Stimulated activated CD4-positive, alpha-beta T cell treated with anti-CD3 and anti-CD28 coated beads, Interleukin-12 subunit alpha, Interleukin-12 subunit beta, amount 100 ng/mL, for 48 hours (primary cell): ENCODE data around the gene TDRKH.

Source experiments
- DNase-seq, 3 donors: peaks; one replicate each; pipeline ENCODE4 v3.0.0-alpha.2; 2020; ENCODE audit warnings: low read depth in 2 of 3, low spot score in 1 of 3

Gene TDRKH, protein sequence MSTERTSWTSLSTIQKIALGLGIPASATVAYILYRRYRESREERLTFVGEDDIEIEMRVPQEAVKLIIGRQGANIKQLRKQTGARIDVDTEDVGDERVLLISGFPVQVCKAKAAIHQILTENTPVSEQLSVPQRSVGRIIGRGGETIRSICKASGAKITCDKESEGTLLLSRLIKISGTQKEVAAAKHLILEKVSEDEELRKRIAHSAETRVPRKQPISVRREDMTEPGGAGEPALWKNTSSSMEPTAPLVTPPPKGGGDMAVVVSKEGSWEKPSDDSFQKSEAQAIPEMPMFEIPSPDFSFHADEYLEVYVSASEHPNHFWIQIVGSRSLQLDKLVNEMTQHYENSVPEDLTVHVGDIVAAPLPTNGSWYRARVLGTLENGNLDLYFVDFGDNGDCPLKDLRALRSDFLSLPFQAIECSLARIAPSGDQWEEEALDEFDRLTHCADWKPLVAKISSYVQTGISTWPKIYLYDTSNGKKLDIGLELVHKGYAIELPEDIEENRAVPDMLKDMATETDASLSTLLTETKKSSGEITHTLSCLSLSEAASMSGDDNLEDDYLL

DNA sequence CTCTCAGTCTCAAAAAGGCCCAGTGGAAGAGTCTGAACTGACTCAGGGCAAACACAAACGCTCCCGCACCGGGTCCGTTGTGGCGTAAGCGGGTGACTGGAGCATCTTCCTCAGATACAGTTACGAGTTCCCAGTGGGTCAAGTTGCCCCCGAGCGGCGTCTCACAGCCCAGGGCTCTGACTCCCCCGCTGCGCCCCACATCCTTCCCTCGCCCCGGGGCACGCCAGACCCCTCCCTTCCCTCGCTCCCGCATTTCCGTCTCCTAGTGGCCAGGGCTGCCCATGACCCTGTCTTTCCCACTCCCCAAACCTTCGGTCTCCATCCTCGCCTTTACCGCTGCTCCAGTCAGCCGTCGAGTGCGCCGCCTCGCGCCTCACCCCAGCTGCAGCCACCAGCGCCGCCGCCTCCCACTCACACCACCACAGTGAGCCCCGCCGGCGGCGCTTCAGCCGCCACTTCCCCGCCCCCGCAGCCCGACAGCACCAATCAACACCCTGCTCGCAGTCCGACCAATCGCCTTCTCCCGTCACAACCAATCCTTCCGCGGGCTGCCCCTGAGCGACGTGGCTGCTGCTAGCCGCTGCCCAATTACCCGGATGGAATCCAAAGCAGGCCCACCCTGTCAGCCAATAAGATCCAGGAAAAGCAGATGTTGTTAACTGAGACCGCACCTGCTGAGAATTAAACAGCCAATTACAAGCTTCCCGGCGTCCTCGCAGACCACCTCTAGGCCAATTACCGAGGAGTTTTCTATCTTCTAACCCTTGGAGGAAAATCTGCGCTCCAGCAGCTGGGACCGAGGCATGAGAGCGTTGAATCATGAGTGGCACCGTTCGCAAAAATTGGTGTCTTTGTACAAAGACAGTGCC, at the start of gene TDRKH:
TSS of gene TDRKH (minus strand) at position 430 of the 869 bp plus-strand sequence. CDS start 7,478 bp downstream, outside the sequence.
- DNase-seq, result peak; percentile 96 to 99 (median 97)

GRCh38 chr1:151839457-151840403, 49.4 kb upstream of the TDRKH start, which contains the start of gene C2CD4D:
Gene C2CD4D, minus strand, starts transcription at chr1:151839820. Its CDS starts 831 bp downstream, at chr1:151838989.
- DNase-seq, result peak; percentile 40 to 70 (median 58)

DNA sequence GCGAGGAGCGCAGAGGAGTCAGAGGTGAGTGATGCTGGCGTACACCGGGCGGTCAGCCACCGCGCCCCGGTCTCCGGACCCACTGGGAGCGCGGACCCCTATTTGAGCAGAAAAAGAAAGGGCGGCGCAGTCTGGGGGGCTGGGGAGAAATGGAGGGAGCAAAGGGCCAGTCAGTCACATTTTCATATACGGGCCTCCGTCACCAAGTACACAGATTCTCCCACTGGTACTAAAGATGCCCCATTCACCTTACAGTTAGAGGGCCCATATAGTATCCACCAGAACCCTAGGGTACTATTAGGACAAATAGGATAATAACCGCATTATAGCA, 48.7 kb upstream of the TDRKH start:
- no peak for DNase-seq

- peak in 1 of 3 donors; percentile 49 for DNase-seq
Observed at GRCh38 chr1:151838222-151839081, 48.2 kb upstream of the TDRKH start.

DNA sequence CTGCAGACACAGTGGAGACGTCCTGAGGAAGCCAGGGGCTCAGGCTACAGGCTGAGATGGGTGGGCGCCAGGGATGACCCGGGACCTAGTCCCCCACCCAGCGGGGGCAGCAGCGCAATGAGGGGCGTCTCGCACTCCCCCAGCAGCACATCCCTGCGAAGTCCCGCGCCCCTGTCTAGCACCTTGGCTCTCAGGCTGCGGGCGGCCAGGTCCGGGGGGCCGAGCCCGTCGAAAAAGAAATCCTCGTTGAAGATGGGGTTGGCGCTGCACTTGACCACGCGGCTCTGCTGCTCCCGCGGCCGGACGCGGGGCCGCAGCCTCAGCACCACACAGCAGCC, 47.6 kb upstream of the TDRKH start:
- DNase-seq, result no peak

GRCh38 chr1:151837197-151837596, 46.9 kb upstream of the TDRKH start:
- DNase-seq, result no peak

- DNase-seq, result no peak
Observed at GRCh38 chr1:151835596-151835995, 45.3 kb upstream of the TDRKH start.

DNA sequence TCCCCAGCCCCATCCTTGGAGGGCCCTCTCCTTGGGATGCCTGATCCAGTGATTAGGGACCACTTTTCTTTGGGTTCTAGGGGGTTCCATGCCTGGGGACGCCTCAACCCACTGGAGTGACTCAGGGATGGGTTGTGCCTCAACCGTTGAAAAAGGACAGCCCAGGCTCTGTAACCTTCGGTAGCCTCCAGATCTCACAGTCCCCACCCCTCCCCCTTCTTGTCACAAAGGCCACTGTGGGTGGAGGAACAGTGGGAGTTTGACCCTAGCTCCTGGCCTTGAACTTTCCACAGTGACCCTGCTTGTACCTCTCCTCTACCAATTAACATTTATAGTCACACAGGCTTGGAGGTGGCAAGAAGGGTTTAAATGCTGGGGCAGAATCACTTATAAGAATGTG, 43.9 kb upstream of the TDRKH start:
- no peak for DNase-seq

DNA sequence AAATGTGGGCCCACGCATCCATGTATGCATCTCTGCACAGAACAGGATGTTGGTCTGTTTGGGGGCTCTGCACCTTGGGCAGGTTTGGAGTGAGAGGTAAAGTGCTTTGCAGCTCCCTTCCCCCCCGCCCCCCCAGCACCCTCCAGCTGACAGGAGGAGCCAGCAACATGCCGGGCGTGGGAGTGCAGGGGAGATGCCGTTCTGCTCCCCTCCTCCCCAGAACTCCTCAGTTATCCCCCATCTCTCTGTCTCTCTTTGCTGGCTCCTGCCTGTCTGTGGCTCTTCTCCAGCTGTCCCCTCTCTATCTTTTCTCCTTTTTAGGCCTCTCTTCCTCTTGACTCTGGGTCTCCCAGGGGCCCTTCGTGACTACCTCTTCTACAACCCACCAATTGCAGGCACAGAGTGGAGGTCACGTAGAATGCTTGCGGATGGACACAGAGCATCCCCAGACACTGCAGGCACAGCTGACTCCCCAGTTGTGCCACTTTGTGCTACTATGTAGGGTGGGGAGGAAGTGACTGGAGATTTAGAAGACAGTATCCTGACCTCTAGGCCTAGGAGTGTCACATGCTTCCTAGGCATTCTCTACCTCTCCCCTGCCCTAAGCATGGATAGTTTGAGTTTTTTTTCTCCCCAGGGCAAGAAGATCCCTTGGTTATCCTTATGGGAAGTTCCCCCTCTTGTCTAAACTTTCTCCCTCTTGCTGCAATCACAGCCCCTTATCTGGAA, 43.0 kb upstream of the TDRKH start:
- no peak for DNase-seq

GRCh38 chr1:151832318-151832980, 42.1 kb upstream of the TDRKH start:
- no peak for DNase-seq

- no peak for DNase-seq
Observed at GRCh38 chr1:151831605-151832004, 41.3 kb upstream of the TDRKH start, which contains the start of gene RORC. Gene RORC, minus strand, starts transcription at chr1:151831802. Its CDS starts 38 bp downstream, at chr1:151831764.

DNA sequence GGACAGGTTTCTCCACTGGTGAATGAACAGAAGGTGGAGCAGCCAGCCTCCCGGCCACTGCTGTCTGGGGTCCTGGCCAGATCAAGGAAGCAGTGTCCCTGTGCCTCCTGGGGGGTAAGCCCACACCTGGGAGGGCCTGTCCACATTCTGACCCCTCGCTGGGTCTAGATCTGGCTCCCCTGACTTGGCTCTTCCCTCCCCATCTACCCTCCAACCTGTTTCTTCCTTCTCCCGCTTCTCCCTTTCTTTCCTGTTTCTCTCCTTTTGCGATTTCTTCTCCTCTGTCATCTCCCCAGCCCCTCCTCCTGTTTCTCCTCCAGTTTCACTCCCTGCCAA, 40.9 kb upstream of the TDRKH start:
- DNase-seq, result no peak

DNA sequence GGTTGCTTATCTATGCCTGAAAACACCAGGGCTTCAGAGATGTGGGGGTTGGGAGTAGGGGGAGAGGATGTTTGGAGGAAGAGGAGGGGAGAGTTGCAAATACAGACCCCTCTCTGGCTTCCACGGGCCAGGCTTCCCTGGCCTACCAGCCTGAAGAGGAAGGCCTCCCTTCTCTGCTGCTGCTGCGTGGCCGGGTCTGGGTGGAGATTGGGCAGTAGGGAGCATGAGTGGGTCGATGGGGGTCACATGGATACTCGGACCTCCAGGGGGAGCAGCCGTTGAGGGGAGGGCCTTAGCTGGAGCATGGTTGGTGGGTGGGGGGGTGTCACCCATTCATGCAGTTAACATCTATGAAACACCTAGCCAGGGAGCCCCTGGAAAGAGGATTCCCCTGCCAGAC, 39.8 kb upstream of the TDRKH start:
- DNase-seq, result no peak

DNA sequence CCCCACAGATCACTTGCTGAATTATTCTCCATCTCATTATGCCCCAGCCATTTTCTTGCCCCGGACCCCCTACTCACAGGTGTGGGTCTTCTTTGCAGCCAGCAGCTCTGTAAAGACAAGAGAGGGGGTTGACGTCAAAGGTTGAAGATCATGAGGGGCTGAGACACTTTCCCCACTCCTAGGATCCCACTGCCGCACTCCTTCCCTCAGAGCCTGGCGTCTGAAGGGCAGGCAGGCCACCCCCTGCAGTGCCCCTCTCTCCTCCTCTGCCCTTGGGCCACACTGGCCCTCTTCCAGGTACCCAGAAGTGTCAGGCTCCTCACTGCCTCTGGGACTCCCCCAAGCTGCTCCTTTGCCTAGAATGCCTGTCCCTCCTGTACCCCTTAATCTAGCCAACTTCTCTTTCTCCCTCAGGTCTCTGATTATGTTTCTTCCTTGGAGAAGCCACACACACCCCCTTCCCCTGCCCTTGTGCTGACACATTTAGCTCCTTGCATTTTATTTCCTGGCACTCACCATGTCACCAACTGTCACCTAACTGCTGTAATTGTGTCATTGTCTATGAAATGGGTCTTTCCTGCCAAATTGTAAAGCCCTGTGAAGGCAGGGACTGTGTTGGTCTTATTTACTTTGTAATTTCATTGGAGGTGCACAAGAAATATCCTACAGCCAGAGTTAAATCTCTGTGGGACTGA, 39.2 kb upstream of the TDRKH start:
- no peak for DNase-seq

DNA sequence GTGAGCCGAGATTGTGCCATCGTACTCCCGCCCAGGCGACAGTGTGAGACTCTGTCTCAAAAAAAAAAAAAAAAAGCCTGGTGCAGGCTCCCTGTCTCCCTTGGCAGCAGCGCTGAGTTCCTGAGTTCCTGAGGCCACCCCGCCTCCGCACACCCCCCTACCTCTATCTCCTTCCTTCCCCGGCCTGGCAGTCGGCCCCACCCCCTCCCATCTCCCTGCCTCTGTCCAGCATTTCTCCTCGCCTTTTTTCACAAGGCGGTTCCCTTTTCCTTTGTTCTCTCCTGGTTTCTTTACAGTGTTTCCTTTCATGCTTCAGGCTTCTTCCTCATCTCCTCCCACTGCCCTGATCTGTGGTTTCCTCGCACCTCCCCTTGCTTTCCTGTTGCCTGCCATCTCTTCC, 38.6 kb upstream of the TDRKH start:
- DNase-seq, result no peak

GRCh38 chr1:151827853-151828252, 37.6 kb upstream of the TDRKH start:
- DNase-seq, result no peak

GRCh38 chr1:151825751-151826660, 35.7 kb upstream of the TDRKH start:
- DNase-seq, result no peak
